Mesenchymal stem cell (in vitro differentiated cells and primary cell): ENCODE data around the gene TBCD.

Experiments used
- DNase-seq: peaks from one replicate; pipeline ENCODE4 v3.0.0-alpha.2; 2013
- H2AFZ ChIP-seq: one replicate; pipeline ENCODE4 v1.6.1; 2013; ENCODE audit warnings: low read depth, mild to moderate bottlenecking, control low read depth, inconsistent platforms, low read length, moderate library complexity
- H2AK5ac ChIP-seq: 2 replicates; pipeline ENCODE4 v1.6.1; 2013; ENCODE audit warnings: low read length, moderate library complexity, mild to moderate bottlenecking, inconsistent platforms; ENCODE audit not compliant: severe bottlenecking
- H2BK120ac ChIP-seq: one replicate; pipeline ENCODE4 v1.6.1; 2013; ENCODE audit warnings: low read depth, mild to moderate bottlenecking, inconsistent platforms, low read length, moderate library complexity
- H2BK12ac ChIP-seq, 2 experiments: one replicate each; pipeline ENCODE4 v1.6.1; 2013; ENCODE audit warnings: inconsistent platforms in 2 of 2, low read length in 2 of 2, mild to moderate bottlenecking in 2 of 2, moderate library complexity in 2 of 2, control low read depth in 1 of 2
- H2BK15ac ChIP-seq: one replicate; pipeline ENCODE4 v1.6.1; 2013; ENCODE audit warnings: mild to moderate bottlenecking, low read depth, inconsistent platforms; ENCODE audit not compliant: poor library complexity, severe bottlenecking
- H2BK5ac ChIP-seq: 2 replicates; pipeline ENCODE4 v1.6.1; 2013; ENCODE audit warnings: low read depth, mild to moderate bottlenecking, low read length, control low read depth, inconsistent platforms; ENCODE audit not compliant: poor library complexity, severe bottlenecking
- H3K14ac ChIP-seq, 2 experiments: one replicate each; pipeline ENCODE4 v1.6.1; 2013; ENCODE audit warnings: inconsistent platforms in 2 of 2, low read length in 2 of 2, control low read depth in 1 of 2, mild to moderate bottlenecking in 1 of 2, moderate library complexity in 1 of 2
- H3K18ac ChIP-seq, 2 experiments: one replicate each; pipeline ENCODE4 v1.6.1; 2013; ENCODE audit warnings: inconsistent platforms in 2 of 2, low read length in 2 of 2, control low read depth in 1 of 2, low read depth in 1 of 2, mild to moderate bottlenecking in 1 of 2
- H3K23ac ChIP-seq, 2 experiments: one replicate each; pipeline ENCODE4 v1.6.1; 2013; ENCODE audit warnings: inconsistent platforms in 2 of 2, low read length in 2 of 2, mild to moderate bottlenecking in 2 of 2, moderate library complexity in 2 of 2, control low read depth in 1 of 2
- H3K27ac ChIP-seq: 2 replicates; pipeline ENCODE4 v1.5.1; 2013; ENCODE audit warnings: mild to moderate bottlenecking, moderate library complexity, low read length, control low read depth, inconsistent platforms; ENCODE audit not compliant: poor library complexity, severe bottlenecking
- H3K27me3 ChIP-seq, 2 experiments: 2 replicates each; pipeline versions ENCODE4 v1.6.1 to v1.7.0; 2013; ENCODE audit warnings: low read length in 2 of 2, mild to moderate bottlenecking in 2 of 2, moderate library complexity in 2 of 2, control low read depth in 1 of 2, inconsistent platforms in 1 of 2; ENCODE audit not compliant: control insufficient read depth in 1 of 2, insufficient read depth in 1 of 2
- H3K36me3 ChIP-seq, 2 experiments: 2 replicates each; pipeline versions ENCODE4 v1.6.1 to v1.7.0; 2013; ENCODE audit warnings: low read length in 2 of 2, control low read depth in 1 of 2, inconsistent platforms in 1 of 2, low read depth in 1 of 2, mild to moderate bottlenecking in 1 of 2; ENCODE audit not compliant: insufficient read depth in 2 of 2, control insufficient read depth in 1 of 2
- H3K4ac ChIP-seq, 2 experiments: one replicate each; pipeline ENCODE4 v1.6.1; 2013; ENCODE audit warnings: inconsistent platforms in 2 of 2, low read length in 2 of 2, mild to moderate bottlenecking in 2 of 2, moderate library complexity in 2 of 2, control low read depth in 1 of 2, low read depth in 1 of 2
- H3K4me1 ChIP-seq: 2 replicates; pipeline ENCODE4 v1.6.1; 2013; ENCODE audit warnings: low read depth, low read length, control low read depth; ENCODE audit not compliant: control insufficient read depth, insufficient read depth
- H3K4me2 ChIP-seq: 2 replicates; pipeline ENCODE4 v1.6.1; 2013; ENCODE audit warnings: low read length, mild to moderate bottlenecking, inconsistent platforms; ENCODE audit not compliant: poor library complexity, severe bottlenecking
- H3K4me3 ChIP-seq, 2 experiments: 2 replicates each; pipeline versions ENCODE4 v1.5.1 to v1.7.0; 2013; ENCODE audit warnings: low read length in 2 of 2, mild to moderate bottlenecking in 2 of 2, control low read depth in 1 of 2, low read depth in 1 of 2; ENCODE audit not compliant: insufficient read depth in 1 of 2
- H3K79me1 ChIP-seq: replicated peaks from 2 replicates; pipeline ENCODE4 v1.6.1; 2013; ENCODE audit warnings: mild to moderate bottlenecking, control low read depth, low read length, inconsistent platforms; ENCODE audit not compliant: poor library complexity, severe bottlenecking
- H3K9ac ChIP-seq: 2 replicates; pipeline ENCODE4 v1.7.0; 2013; ENCODE audit warnings: mild to moderate bottlenecking, low read length, moderate library complexity
- H3K9me3 ChIP-seq: 2 replicates; pipeline ENCODE4 v1.7.0; 2013; ENCODE audit warnings: mild to moderate bottlenecking, low read length; ENCODE audit not compliant: control insufficient read depth
- H4K8ac ChIP-seq: one replicate; pipeline ENCODE4 v1.6.1; 2013; ENCODE audit warnings: inconsistent platforms, mild to moderate bottlenecking, low read length, moderate library complexity
- H4K91ac ChIP-seq: one replicate; pipeline ENCODE4 v1.6.1; 2013; ENCODE audit warnings: mild to moderate bottlenecking, low read length, inconsistent platforms
- WGBS: methylation state at CpG from one replicate; pipeline ENCODE4 v1.1.7; 2013; ENCODE audit warnings: mixed read lengths; 5-methylcytosine and 5-hydroxymethylcytosine counted together

TBCD gene

GRCh38 chr17:82805823-82806222 is 54.0 kb downstream of the TBCD start:
- Histone ChIP-seq H3K4me1 (peaks cover 8% of the 10 kb centered on the region), H3K27me3 (no peaks in the 10 kb centered on the region), H3K36me3 (peaks cover 28 to 65% of the 10 kb centered on the region in 2 experiments), H4K91ac (no peak overlapping the region), H3K4me2 (no peak overlapping the region), H3K9ac (peak overlapping the region; percentile 55), H2BK5ac (no peak overlapping the region), H4K8ac (no peak overlapping the region), H3K23ac (no peak overlapping the region), H3K4ac (no peak overlapping the region), H3K18ac (no peak overlapping the region), H3K79me1 (peaks cover 11% of the 10 kb centered on the region), H2BK15ac (no peak overlapping the region), H3K4me3 (no peak overlapping the region), H2BK12ac (no peak overlapping the region), H2AFZ (no peak overlapping the region), H3K14ac (no peak overlapping the region), H3K27ac (no peak overlapping the region), H2AK5ac (no peak overlapping the region), H3K9me3 (no peaks in the 10 kb centered on the region), H2BK120ac (no peak overlapping the region)
- WGBS = 86% methylated on average over 19 of the region's 19 CpGs
- no peak for DNase-seq

GRCh38 chr17:82806645-82807044 is 54.8 kb downstream of the TBCD start:
- Histone ChIP-seq H3K4me2 (no peak overlapping the region), H3K18ac (no peak overlapping the region), H3K79me1 (peaks cover 11% of the 10 kb centered on the region), H2BK15ac (no peak overlapping the region), H3K27ac (no peak overlapping the region), H3K9ac (no peak overlapping the region), H3K36me3 (peaks cover 32 to 65% of the 10 kb centered on the region in 2 experiments), H3K4me1 (peaks cover 8% of the 10 kb centered on the region), H2AFZ (no peak overlapping the region), H2BK12ac (no peak overlapping the region), H3K14ac (peak overlapping the region in 1 of 2 experiments; percentile 36), H3K4me3 (no peak overlapping the region), H3K23ac (no peak overlapping the region), H2BK120ac (no peak overlapping the region), H3K27me3 (no peaks in the 10 kb centered on the region), H2BK5ac (no peak overlapping the region), H3K4ac (no peak overlapping the region), H3K9me3 (no peaks in the 10 kb centered on the region), H4K8ac (no peak overlapping the region), H2AK5ac (no peak overlapping the region), H4K91ac (no peak overlapping the region)
- no peak for DNase-seq
- 96% methylated on average over 21 of the region's 21 CpGs for WGBS

- H3K4me1 ChIP-seq = peaks cover 8% of the 10 kb centered on the region
- H2BK12ac ChIP-seq = no peak overlapping the region
- no peak overlapping the region for H2BK120ac ChIP-seq
- H3K79me1 ChIP-seq = peaks cover 11% of the 10 kb centered on the region
- H3K27me3 ChIP-seq = no peaks in the 10 kb centered on the region
- no peak overlapping the region for H3K23ac ChIP-seq
- no peak overlapping the region for H3K4me3 ChIP-seq
- peaks cover 34 to 67% of the 10 kb centered on the region in 2 experiments for H3K36me3 ChIP-seq
- H3K4me2 ChIP-seq = no peak overlapping the region
- H3K9ac ChIP-seq = no peak overlapping the region
- no peak overlapping the region for H3K18ac ChIP-seq
- peak overlapping the region in 1 of 2 experiments; percentile 36 for H3K14ac ChIP-seq
- no peak overlapping the region for H3K27ac ChIP-seq
- no peaks in the 10 kb centered on the region for H3K9me3 ChIP-seq
- H4K91ac ChIP-seq = no peak overlapping the region
- DNase-seq = no peak
- no peak overlapping the region for H2BK15ac ChIP-seq
- no peak overlapping the region for H4K8ac ChIP-seq
- H2BK5ac ChIP-seq = no peak overlapping the region
- WGBS = 91% methylated on average over 8 of the region's 9 CpGs
- H3K4ac ChIP-seq = no peak overlapping the region
- H2AK5ac ChIP-seq = no peak overlapping the region
- H2AFZ ChIP-seq = no peak overlapping the region
Measured at GRCh38 chr17:82807101-82807500, 55.2 kb downstream of the TBCD start.

GRCh38 chr17:82807562-82807961 is 55.7 kb downstream of the TBCD start:
- H3K4me2 ChIP-seq = no peak overlapping the region
- no peak overlapping the region for H3K23ac ChIP-seq
- H3K4me1 ChIP-seq = peaks cover 6% of the 10 kb centered on the region
- no peak overlapping the region for H2BK120ac ChIP-seq
- no peak overlapping the region for H2AFZ ChIP-seq
- H3K27ac ChIP-seq = no peak overlapping the region
- no peak overlapping the region for H2AK5ac ChIP-seq
- no peak overlapping the region for H3K4ac ChIP-seq
- H3K36me3 ChIP-seq = peaks cover 36 to 72% of the 10 kb centered on the region in 2 experiments
- no peak overlapping the region for H3K9ac ChIP-seq
- WGBS = 96% methylated on average over 21 of the region's 21 CpGs
- H3K18ac ChIP-seq = no peak overlapping the region
- no peak overlapping the region for H2BK12ac ChIP-seq
- peaks cover 11% of the 10 kb centered on the region for H3K79me1 ChIP-seq
- no peak overlapping the region for H4K8ac ChIP-seq
- no peaks in the 10 kb centered on the region for H3K27me3 ChIP-seq
- H3K9me3 ChIP-seq = no peaks in the 10 kb centered on the region
- H3K4me3 ChIP-seq = no peak overlapping the region
- H3K14ac ChIP-seq = no peak overlapping the region
- no peak overlapping the region for H4K91ac ChIP-seq
- no peak for DNase-seq
- no peak overlapping the region for H2BK15ac ChIP-seq
- H2BK5ac ChIP-seq = no peak overlapping the region
